GM19238 (cell line): ENCODE data around the gene MTG2.

Experiments
- DNase-seq: peaks from one replicate; pipeline ENCODE4 v3.0.0; 2011; ENCODE audit warnings: low spot score; ENCODE audit not compliant: insufficient read length

The MTG2 gene

DNA sequence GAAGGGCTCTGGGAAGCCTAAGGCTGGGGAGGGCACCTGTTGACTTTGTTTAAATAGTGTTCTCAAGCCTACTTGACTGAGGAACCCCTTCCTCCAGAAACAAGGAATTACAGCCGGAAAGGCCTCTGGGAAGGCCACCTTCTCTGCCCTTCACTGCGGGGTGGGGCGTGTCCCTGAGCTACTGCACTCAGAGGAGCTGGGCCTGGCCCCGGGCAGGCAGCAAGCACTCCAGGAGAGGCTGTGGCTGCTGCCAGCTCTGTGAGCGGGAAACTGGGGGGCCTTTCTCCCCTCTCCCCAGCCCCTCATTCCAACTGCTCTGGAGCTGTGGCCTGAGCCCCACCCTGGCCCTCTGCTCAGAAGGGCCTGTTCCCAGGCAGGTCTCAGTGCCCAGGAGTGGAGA is 51.5 kb downstream of the MTG2 start:
- DNase-seq: no peak

DNA sequence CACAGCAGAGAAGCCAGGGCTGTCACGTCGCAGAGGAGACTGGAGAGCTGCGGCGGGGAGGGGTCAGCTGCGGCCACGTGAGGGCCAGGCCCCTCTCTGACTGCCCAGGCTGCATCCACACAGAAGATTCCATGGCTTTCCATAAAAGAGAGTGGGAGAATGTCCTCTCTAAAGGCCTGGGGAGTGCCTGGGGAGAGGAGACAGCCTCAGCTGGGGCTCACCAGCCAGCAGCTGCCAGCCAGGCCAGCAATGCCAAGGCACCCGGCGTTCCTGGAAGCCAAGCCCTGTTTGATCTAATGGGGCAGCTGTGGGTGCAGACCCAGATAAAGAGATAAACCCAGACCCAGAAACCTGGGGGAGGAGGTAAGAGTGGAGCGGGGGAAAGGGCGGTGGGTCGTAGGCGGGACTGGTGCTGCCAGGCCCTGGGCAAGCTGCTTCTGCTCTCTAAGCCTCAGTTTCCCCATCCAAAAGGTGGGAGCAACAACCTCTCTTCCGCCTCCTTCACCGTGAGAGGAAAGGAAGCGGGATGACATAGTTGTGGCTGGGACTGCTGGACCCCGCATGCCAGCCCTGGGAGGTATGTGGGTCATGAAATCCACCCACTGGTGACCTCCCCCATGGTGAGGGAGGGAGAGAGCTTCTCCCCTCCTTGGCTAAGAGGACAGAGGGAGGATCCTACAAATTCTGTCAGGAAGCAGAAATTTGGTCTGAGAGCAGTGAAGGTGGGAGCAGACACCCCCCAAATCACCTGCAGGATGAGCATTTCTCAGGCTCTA is 52.4 kb downstream of the MTG2 start:
- DNase-seq: no peak

DNA sequence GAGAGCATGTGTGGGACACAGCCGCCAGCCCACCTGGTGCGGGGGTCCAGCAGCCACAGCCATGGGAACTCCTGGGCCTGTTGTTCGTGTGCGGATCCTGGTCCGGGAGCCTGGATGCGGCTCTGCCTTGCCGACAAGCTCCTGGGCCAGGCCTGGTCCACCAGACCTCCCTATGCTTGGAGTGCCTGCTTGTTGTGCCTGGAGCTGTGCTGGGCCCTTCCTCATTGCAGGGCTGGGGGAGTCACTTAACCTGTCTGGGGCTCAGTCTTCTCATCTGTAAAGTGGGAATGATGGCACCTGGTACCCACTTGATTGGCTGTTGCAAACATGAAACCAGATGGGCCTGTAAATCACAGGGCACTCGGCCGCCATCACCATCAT is 52.9 kb downstream of the MTG2 start:
- no peak for DNase-seq

DNA sequence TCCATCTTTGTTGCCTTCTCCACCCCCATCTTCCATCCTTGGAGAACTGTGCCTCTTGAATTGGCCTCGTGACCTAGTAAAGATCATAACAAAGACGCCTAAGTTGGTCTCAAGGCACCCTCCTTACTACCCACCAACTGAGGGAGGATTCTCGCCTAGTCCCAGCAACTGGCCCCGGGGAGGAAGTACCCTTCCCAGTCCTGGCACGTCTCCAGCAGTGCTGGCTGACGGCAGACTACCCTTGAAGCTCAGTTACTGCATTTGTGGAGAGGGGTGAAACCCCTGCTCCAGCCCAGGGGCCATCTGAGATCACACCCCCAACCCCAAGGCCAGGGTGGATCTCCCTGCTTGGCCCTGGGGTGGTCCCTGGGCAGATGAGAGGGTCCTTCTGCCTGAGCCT is 53.4 kb downstream of the MTG2 start:
- DNase-seq: no peak

DNA sequence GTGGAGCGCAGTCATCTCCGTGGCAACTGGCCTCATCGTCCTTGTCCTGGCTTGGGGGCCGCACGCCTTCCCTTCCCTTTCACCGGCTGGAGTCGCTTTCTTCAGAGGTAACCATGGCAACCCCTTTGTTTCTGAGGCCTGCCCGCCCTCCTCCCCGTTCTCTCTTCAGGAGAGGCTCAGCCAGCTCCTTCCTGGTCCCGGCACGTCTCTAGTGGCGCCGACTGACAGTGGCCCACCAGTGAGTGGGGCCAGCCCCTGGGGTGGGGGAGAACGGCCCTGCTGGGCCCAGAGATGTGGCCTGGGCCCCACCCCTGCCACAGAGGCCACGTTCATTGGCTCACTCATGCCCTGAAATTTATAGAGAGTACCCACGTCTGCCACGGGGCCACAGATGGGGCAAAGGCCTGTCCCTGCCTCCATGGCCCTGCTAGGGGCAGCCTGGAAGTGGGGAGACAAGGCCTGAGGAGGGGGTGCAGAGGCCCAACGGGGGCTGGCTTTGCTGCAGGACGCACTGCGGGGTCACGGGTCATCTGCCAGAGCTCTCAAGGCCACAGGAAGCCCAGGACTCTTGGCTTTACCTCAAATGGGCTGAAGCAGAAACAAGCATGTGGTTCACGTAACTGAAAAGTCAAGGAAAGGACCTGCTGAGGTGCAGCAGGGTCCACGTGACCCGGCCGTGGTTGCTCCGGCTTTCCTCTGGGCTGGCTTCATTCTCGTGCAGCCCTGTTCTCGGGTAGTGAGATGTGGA is 54.1 kb downstream of the MTG2 start:
- DNase-seq: no peak

DNA sequence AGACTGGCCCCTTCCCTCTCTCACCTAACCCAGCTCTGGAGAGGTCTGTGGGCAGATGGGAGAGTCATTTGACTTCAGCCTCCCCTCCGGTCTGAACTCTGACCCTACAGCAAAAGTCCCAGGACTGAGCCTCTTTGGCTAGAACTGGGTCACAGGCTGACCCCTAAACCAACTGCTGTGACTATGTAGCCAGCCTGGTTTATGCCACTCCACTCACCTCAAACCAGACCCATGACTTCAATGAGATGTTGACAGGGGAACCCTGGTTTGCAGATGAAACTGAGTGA is 54.6 kb downstream of the MTG2 start:
- DNase-seq: no peak

DNA sequence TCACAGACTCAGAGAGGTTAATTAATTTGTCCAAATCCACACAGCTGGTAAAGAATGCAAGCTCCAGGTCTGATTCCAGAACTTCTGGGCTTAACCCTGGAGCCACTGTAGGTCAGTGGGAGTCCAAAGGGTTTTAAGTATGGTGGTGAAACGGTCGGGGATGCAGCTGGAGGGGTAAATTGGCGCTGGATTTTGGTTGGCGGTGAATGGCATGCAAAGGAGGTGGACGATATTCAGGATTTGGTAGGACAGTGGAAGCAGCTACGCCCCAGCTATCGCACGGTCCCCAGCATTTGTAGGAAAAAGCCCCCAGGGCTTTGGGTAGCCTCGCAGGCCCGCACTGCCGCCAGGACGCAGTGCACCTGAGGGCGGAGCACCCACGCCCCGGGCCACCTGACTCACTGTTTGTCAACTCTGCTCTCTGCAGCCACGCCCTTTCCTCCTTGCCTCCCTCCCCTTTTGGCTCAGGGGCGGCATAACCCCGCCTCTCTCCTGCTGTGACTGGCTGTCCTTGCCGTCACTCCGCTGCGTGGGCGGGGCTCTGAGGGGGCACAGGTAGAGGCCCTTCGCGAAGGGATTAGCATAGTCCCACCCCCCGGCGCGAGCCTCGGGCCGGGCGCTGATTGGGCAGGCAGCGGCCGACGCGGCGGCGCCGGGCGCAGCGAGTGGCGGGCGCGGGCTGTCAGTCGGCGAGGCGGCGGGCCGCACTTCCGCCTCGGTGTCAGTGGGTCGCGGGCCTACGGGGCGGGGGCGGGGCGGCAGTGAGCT is 55.2 kb downstream of the MTG2 start, which contains the start of gene OSBPL2:
OSBPL2 (plus strand) TSS at position 721 of the 768 bp plus-strand sequence. CDS start 17,664 bp downstream, outside the sequence.
- peak; percentile 100 for DNase-seq

DNA sequence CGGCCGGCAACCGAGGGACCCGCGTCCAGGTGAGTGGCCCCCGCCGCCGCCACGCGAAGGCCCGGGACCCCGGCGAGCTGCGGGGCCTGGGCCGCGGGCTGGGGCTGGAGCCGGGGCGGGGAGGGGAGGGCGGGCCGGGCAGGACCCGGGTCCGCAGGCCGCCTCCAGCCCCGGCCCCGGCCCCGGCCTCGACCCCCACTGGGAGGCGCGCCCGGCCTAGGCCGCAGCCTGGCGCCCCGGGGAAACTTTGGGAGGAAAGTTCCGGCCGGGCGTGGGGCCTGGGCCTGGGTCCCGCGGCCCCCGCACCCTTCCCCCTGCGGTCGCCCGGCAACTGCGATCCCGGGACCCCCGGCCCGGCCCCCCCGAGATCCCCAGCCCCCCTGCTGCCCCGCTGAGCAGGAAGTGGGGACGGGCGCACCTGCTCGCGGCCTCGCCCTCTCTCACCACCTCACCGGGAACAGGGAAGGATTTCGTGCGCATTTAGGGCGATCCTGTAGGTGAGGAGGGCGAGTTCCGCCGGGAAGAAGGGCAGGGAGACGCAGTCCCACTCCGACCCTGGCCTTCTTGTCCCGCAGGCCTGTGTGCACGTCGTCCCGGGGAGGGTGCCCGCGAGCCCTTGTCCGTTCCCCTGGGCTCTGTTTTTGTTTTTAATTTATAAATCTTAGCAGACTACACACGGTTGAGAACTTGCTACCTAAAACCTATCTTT is 55.9 kb downstream of the MTG2 start:
- DNase-seq: peak; percentile 46

DNA sequence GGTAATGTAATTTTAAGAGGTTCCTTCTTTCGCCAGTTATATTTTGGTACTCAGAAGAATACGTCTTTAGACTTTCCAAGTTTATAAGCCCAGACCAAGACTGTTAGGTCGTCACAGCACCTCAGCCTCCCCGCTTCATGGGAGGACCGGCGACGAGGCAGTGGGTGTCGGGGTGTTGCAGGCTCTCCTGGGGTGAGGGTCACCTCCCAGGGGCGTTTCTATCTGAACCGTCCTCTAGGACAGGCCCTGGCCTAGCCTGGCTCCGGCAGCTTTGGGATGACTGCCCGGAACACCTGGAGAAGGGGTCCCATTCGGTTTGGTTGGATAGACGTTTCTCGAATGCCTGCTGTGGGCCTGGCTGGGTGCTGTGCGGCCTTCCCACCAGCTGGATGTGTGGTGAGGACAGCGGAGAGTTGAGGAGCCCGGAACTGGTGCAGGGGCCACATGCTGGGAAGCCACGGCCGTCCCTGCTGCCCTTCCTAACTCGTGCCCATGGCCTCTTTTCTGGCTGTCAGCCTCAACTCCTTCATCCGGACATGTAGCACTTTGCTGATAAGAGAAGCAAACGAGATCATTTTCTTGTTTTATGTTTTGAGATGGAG is 56.6 kb downstream of the MTG2 start:
- no peak for DNase-seq

DNA sequence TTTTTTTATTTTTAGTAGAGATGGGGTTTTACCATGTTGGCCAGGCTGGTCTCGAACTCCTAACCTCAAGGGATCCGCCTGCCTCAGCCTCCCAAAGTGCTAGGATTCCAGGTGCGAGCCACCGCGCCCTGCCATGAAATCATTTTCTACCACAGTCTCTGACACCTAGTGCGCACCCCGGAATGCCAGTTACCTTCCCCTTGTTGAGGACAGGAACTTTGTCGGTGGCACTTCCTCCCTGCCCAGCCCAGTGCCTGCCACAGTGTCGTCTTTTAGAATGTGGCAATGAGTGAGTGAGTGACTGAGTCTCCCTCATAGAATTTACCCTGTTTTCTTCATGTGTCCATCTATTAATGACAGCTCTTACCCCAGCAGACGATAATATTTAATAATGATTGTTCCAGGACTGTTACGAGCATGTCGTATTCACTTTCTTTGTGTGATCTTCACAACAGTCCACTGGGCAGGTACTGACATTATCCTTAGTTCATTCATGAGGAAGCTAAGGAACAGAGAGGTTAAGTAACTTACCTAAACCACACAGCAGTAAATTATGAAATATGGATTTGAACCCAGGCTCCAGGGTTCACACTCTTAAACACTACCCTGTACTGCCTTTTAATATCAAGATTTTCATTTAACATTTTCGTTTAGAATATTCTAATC is 57.3 kb downstream of the MTG2 start:
- no peak for DNase-seq

DNA sequence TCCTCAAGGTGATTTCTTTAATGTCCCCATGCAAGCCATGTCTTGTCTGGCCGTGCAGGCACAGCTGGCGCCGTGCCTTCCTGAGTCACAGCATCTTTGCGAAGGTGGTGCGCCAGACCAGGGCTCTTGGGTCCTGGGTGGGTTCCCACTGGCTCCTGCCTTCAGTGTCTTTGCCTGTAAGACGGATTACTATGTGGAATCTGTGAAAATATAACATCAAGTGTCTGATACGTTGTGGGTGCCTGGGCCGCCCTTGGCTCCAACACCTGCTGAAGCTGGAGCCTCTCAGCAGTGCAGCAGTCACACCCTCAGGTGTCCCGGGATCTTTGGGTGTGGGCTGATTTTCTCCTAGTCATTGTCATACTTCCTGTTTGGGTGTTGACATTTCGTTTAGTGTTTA is 58.7 kb downstream of the MTG2 start:
- no peak for DNase-seq

DNA sequence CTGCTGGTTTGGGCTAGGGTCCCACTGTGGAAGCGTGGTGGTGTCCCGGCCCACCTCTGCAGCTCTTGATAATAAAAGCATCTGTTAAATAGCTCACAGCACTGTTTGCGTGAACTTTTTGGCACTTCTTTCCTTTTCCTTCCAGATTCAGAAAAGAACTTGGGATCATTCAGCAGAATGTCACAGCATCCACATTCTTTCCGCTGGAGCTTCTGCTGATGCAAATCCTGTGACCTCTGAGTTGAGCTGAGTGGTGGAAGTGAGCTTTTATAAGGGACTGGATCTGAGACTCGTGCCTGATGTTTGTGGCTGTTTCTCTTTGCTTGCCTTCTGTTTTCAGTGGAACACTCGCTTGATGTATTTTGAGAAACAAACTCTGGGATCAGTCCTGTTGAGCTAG is 59.3 kb downstream of the MTG2 start:
- no peak for DNase-seq

DNA sequence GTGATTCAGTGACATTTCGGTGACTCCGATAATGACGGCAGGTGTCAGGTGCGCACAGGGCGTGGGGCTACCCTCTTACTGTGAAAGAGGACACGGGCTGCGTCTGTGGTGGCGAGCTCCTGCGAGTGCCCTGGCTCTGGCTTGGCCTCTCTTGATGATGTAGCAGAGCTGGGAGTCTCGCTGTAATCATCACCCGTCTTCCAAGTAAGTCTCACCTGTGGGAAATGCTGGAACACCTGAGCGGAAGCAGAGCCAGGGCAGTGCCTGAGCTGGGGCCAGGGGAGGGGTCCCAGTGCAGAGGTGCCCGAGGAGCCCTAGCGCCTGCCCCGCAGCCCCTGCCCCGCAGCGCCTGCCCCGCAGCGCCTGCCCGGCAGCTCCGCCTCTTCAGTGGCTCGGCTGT is 60.3 kb downstream of the MTG2 start:
- DNase-seq: no peak

DNA sequence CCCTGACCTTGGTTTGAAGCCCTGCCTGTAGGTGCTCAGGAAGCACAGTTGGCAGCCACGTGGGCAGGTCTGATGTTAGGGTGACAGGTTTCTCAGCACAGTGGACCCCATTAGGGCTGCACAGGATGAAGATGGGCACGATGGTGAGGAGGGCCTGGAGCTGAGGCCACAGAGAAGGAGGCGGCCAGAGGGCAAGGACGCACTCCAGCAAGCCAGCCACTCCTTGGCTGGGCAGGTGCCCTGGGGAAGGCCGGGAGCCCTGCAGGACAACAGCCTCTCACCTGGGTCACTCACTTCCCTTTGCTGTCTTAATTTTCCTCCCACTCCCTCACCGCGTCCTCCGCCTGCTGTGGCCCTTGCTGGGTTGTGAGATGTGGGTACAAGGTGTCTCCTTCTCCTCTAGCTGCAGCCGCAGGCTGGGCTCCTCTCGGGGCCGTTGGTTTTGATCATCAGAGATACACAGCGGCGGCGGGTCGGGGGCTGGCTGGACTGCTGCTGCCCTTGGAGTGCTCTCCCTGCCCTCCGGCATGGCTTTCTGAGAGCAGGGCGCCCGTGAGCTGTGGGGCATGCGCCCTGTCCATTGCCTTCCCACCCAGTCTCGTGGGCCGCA is 61.2 kb downstream of the MTG2 start:
- DNase-seq: no peak

DNA sequence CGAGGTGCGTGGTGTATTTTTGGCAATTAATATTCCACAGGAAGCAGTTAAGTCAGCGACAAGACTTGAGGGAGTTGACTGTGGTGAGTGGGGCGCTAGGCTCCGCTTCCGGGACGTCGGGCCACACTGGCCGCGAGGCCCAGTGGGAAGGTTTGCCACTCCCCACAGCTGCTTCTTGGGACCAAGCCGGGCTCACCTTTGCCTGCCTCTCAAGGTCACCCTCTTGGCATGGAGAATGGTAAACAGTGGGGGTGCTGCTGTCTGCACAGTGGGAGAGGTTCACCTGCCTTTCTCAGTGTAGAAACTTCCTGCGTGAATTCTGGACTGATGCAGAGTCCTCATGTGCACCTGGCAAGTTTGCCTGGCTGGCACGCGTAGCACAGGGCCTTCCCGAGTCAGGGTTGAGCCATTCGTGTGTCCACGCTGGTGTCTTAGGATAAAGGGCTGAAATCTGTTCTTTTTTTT is 61.8 kb downstream of the MTG2 start:
- no peak for DNase-seq

DNA sequence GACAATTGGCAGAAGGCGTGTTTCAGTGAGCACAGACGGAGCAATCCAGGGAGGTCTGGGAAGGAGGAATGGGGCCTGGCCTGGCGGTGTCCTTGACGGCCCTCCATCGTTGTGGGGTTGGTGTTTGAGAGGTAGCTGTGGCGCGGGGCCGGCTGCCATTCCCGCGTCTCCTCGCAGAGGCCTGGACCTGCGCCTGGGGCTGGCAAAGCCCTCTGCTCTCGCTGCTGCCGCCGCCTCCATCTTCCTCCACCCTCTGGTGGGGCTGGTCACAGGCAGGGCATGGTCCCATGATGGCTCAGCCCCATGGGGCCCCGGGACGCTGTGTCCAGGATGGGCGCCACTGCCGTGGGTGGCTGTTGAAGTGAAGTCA is 63.1 kb downstream of the MTG2 start:
- no peak for DNase-seq

DNA sequence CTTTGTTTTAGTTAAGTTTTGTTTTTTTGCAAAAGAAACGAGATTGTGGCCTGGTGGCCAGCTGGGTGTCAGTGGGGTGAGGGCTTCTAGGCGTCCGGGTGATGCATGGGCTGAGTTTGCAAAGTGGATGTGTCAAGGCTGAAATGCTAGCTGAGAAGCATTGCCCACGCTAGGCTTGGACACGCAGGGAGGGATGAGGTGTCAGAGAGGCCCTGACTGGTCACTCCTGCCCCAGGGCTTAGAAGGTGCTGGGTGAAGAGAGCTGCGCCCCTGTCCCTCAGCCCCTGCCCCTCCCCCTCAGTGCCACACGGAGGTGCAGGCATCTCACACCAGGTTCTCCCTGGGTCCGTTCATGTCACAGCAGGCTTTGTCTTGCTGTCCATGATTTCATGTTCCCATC is 63.6 kb downstream of the MTG2 start:
- DNase-seq: no peak

DNA sequence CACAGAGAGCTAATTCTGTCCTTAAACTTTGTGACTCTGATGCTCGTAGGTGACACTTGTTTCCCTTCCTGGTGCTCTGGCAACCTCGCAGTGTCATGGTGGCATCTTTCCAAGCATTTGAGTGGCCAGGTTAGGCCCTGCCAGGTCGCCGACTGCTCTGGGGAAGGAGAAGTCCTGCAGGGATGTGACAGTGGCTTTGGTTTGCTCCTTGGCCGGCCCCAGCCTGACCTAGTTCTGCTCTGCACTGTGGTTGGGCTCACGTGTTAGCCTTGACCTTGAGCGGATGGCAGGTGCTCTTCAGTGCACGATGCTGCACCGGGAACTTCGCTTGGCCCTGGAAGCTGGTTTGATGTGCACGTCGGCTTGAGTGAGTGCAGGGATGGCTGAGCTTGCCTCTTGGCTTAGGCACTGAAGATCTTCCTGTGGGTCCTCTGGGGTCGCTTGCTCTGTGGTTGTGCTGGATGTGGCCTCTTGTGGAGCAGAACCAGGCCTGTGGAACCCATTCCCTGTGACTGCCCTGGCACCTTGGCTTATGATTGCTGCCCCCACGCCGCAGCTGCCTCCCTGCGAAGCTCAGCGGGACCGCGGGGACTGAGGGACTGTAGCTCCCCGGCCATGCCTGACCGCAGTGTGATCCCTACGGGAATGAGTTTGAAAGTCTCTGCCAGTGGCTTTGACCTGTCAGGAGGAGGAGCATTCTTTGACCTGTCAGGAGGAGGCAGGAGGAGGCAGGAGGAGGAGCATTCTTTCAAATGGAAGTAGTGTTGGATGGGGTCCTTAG is 64.2 kb downstream of the MTG2 start:
- DNase-seq: no peak

DNA sequence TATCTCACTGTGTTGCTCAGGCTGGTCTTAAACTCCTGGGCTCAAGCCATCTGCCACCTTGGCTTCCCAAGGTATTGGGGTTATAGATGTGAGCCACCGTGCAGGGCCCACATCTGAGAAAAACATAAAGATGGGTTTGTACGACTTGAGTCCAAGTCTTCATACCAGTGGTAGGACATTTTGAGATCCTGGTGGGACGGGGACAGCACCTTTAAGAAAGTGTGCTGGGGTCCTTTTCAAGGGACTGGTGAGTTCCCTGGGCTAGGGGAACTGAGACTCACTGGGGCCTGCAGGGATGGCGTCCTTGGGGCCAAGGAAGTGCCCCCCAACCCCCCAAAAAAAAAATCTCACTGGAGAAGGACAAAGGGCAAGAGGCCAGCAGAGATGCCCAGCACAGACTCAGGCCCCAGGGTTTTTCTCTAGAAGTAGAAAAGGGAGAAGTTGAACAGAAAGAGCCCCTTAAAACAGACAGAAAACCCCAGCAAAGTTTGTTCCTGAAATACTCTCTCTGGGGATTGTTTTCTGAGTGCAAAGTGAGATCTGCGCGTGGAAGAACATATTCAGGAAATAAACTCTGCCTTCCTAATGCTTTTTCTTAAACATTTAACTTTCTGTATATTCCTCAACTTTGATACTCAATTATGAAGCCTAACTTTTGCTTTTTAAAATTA is 66.2 kb downstream of the MTG2 start:
- DNase-seq: no peak
